GM23338 (cell line): ENCODE measurements around the gene MAPKAPK3.

Source experiments
- CREB1 ChIP-seq: fragments of 250-450 bp; sonication (Bioruptor Pico); IDR thresholded peaks from 2 replicates; pipeline ENCODE4 v1.5.0; 2020; ENCODE audit warnings: low read depth, mild to moderate bottlenecking, moderate library complexity
- CTCF ChIP-seq, 2 experiments: fragments of 200-600 bp in 1 of 2; sonication (generic) in 1 of 2; conservative IDR thresholded peaks; 2 replicates each; pipeline versions ENCODE4 v1.5.1 to v1.6.1; 2016 to 2017; ENCODE audit warnings: antibody characterized with exemption in 2 of 2, low read depth in 2 of 2, mild to moderate bottlenecking in 2 of 2, moderate library complexity in 1 of 2
- EZH2 ChIP-seq: fragments of 200-600 bp; sonication (generic); IDR thresholded peaks from one replicate; pipeline ENCODE4 v1.8.0; 2017; ENCODE audit warnings: antibody characterized with exemption, mild to moderate bottlenecking, low read depth; ENCODE audit not compliant: unreplicated experiment
- EZH2phosphoT487 ChIP-seq: fragments of 200-600 bp; sonication (generic); IDR thresholded peaks from one replicate; pipeline ENCODE4 v1.8.1; 2018; ENCODE audit warnings: antibody characterized with exemption; ENCODE audit not compliant: unreplicated experiment
- JUNB ChIP-seq: IDR thresholded peaks from one replicate; pipeline ENCODE4 v1.6.1; 2016; ENCODE audit warnings: antibody characterized with exemption; ENCODE audit not compliant: unreplicated experiment
- POLR2AphosphoS5 ChIP-seq: IDR thresholded peaks from 2 replicates; pipeline ENCODE4 v1.6.1; 2016; ENCODE audit warnings: antibody characterized with exemption, low read depth
- REST ChIP-seq: IDR thresholded peaks from one replicate; pipeline ENCODE4 v1.6.1; 2018; ENCODE audit warnings: antibody characterized with exemption; ENCODE audit not compliant: unreplicated experiment
- STAT1 ChIP-seq: IDR thresholded peaks from one replicate; pipeline ENCODE4 v1.6.1; 2016; ENCODE audit warnings: antibody characterized with exemption; ENCODE audit not compliant: unreplicated experiment
- ZNF331 ChIP-seq: fragments of 250-450 bp; sonication (Bioruptor Pico); IDR thresholded peaks from 2 replicates; pipeline ENCODE4 v1.5.0; 2020; ENCODE audit warnings: low read depth, mild to moderate bottlenecking, moderate library complexity

GRCh38 chr3:50637011-50637410 is 20.1 kb downstream of the MAPKAPK3 start:
- TF ChIP-seq CTCF (conservative IDR thresholded peaks at IDR 0.05; ENCODE audit: low read depth in 2 of 2) (no peak), REST (no peak), POLR2AphosphoS5 (no peak), EZH2 (no peak), ZNF331 (CRISPR knock-in tag) (no peak), JUNB (no peak), EZH2phosphoT487 (no peak), CREB1 (CRISPR knock-in tag) (no peak), STAT1 (no peak)
